Loucy (cell line): ENCODE measurements around the gene GCAT.

ENCODE experiments used
- H2AFZ ChIP-seq: fragments of 200-600 bp; sonication (generic); 2 replicates; pipeline ENCODE4 v1.6.0; 2016; ENCODE audit warnings: antibody characterized with exemption, mild to moderate bottlenecking, low read length, moderate library complexity
- H3F3A ChIP-seq: fragments of 200-600 bp; 2 replicates; pipeline ENCODE4 v1.6.0; 2016; ENCODE audit warnings: antibody characterized with exemption, low read depth, mild to moderate bottlenecking
- H3K27me3 ChIP-seq: fragments of 200-600 bp; sonication (generic); 2 replicates; pipeline ENCODE4 v1.6.1; 2014; ENCODE audit warnings: low read length, mild to moderate bottlenecking; ENCODE audit not compliant: insufficient read depth, poor library complexity, severe bottlenecking
- H3K36me3 ChIP-seq: fragments of 200-600 bp; sonication (generic); 2 replicates; pipeline ENCODE4 v1.6.1; 2016; ENCODE audit warnings: low read length; ENCODE audit not compliant: insufficient read depth
- H3K4me1 ChIP-seq: fragments of 200-600 bp; sonication (generic); 2 replicates; pipeline ENCODE4 v1.5.1; 2014; ENCODE audit warnings: low read length, mild to moderate bottlenecking; ENCODE audit not compliant: insufficient read depth, poor library complexity, severe bottlenecking
- H3K4me2 ChIP-seq: fragments of 200-600 bp; sonication (generic); 2 replicates; pipeline ENCODE4 v1.6.0; 2014; ENCODE audit warnings: antibody characterized with exemption, low read length, low read depth, mild to moderate bottlenecking; ENCODE audit not compliant: poor library complexity, severe bottlenecking
- H3K4me3 ChIP-seq: fragments of 200-600 bp; sonication (generic); 2 replicates; pipeline ENCODE4 v1.5.1; 2014; ENCODE audit warnings: low read length, mild to moderate bottlenecking, mixed read lengths; ENCODE audit not compliant: poor library complexity, severe bottlenecking
- H3K79me2 ChIP-seq: fragments of 200-600 bp; sonication (generic); 2 replicates; pipeline ENCODE4 v1.6.1; 2014; ENCODE audit warnings: low read length; ENCODE audit not compliant: insufficient read depth
- H3K9ac ChIP-seq: fragments of 200-600 bp; sonication (generic); 2 replicates; pipeline ENCODE4 v1.6.0; 2014; ENCODE audit warnings: mild to moderate bottlenecking, low read depth, low read length, moderate library complexity; ENCODE audit not compliant: poor library complexity, severe bottlenecking
- H3K9me2 ChIP-seq: fragments of 200-600 bp; sonication (generic); replicated peaks from 2 replicates; pipeline ENCODE4 v1.6.1; 2016; ENCODE audit warnings: low read depth, low read length, mixed read lengths
- H3K9me3 ChIP-seq: fragments of 200-600 bp; sonication (generic); 2 replicates; pipeline ENCODE4 v1.6.1; 2014; ENCODE audit warnings: mild to moderate bottlenecking, antibody characterized with exemption, low read length, low read depth; ENCODE audit not compliant: insufficient read depth
- H4K20me1 ChIP-seq: fragments of 200-600 bp; sonication (generic); 2 replicates; pipeline ENCODE4 v1.6.0; 2014; ENCODE audit warnings: antibody characterized with exemption, low read length, mild to moderate bottlenecking; ENCODE audit not compliant: insufficient read depth, poor library complexity, severe bottlenecking
- CTCF ChIP-seq: fragments of 200-600 bp; sonication (generic); conservative IDR thresholded peaks from 2 replicates; pipeline ENCODE4 v1.5.1; 2014; ENCODE audit warnings: mild to moderate bottlenecking, antibody characterized with exemption, low read length
- EZH2phosphoT487 ChIP-seq: fragments of 200-600 bp; IDR thresholded peaks from 2 replicates; pipeline ENCODE4 v1.6.1; 2018; ENCODE audit warnings: antibody characterized with exemption, mild to moderate bottlenecking, moderate library complexity, borderline replicate concordance

Gene GCAT

DNA sequence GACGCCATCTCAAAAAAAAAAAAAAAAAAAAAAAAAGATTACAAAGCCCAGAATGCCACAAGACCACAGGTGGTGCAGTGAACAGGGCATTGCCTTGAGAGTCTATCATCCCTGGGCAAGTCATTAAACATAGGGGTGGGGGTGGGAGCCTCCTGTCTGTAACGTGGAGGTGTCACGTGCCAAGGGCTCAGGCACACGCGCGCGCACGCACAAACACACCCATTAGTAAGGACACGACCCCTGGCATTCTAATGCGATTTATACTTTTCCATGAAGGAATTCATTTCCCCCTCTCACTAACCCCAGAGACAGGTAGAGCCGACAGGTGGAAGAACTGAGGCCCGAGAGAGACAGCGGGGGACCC, 5.8 kb upstream of the GCAT start:
- Histone ChIP-seq H4K20me1 (no peaks in the 10 kb centered on the region), H3K79me2 (no peaks in the 10 kb centered on the region), H3K9me3 (no peaks in the 10 kb centered on the region), H2AFZ (peak overlapping the region; percentile 95), H3K4me2 (peak overlapping the region; percentile 98), H3F3A (no peaks in the 10 kb centered on the region), H3K36me3 (no peaks in the 10 kb centered on the region), H3K9me2 (no peaks in the 10 kb centered on the region), H3K27me3 (peaks cover 10% of the 10 kb centered on the region), H3K9ac (peak overlapping the region; percentile 79), H3K4me3 (peak overlapping the region; percentile 91), H3K4me1 (peaks cover 24% of the 10 kb centered on the region)
- TF ChIP-seq EZH2phosphoT487 (no peak), CTCF (peak; percentile 11; the same call in 1 of the 2 replicates)

- H3K4me1 ChIP-seq: peaks cover 28% of the 10 kb centered on the region
- no peaks in the 10 kb centered on the region for H3K9me2 ChIP-seq
- peak overlapping the region; percentile 79 for H3K9ac ChIP-seq
- peak overlapping the region; percentile 91 for H3K4me3 ChIP-seq
- H4K20me1 ChIP-seq: no peaks in the 10 kb centered on the region
- H3K27me3 ChIP-seq: peaks cover 10% of the 10 kb centered on the region
- H2AFZ ChIP-seq: peak overlapping the region; percentile 95
- peak overlapping the region; percentile 98 for H3K4me2 ChIP-seq
- no peaks in the 10 kb centered on the region for H3K79me2 ChIP-seq
- no peaks in the 10 kb centered on the region for H3K36me3 ChIP-seq
- TF ChIP-seq CTCF (peak; percentile 1; the same call in 1 of the 2 replicates), EZH2phosphoT487 (no peak)
- no peaks in the 10 kb centered on the region for H3K9me3 ChIP-seq
- H3F3A ChIP-seq: no peaks in the 10 kb centered on the region
Measured at GRCh38 chr22:37802310-37803194, 5.2 kb upstream of the GCAT start.

- Histone ChIP-seq H3K27me3 (peaks cover 10% of the 10 kb centered on the region), H3K4me3 (peak overlapping the region; percentile 91), H3K9ac (peak overlapping the region; percentile 79), H4K20me1 (no peaks in the 10 kb centered on the region), H3K9me3 (no peaks in the 10 kb centered on the region), H3K79me2 (0 out of 2 replicates have a peak, but pooled peaks cover 2% of the 10 kb centered on the region), H3F3A (no peaks in the 10 kb centered on the region), H3K4me1 (peaks cover 32% of the 10 kb centered on the region), H2AFZ (0 out of 2 replicates have a peak overlapping the region, but pooled peaks have one; percentile 95), H3K36me3 (no peaks in the 10 kb centered on the region), H3K4me2 (peak overlapping the region; percentile 98), H3K9me2 (no peaks in the 10 kb centered on the region)
- TF ChIP-seq EZH2phosphoT487: no peak
- no peak for TF ChIP-seq CTCF
Measured at GRCh38 chr22:37803195-37803638, 4.5 kb upstream of the GCAT start.
